D721Med (cell line): ENCODE measurements around the gene RPP30.
"Not testable (repeated sequence)": the region's sequence is repeated elsewhere in the genome, so short reads cannot be mapped to it uniquely, and the experiment has no call there.

Source experiments
- DNase-seq: peaks from one replicate; pipeline ENCODE4 v3.0.0; 2011; ENCODE audit warnings: low spot score; ENCODE audit not compliant: insufficient read length
- FAIRE-seq: peaks from 2 replicates; lab custom pipeline; 2011; peaks lifted over from hg19 to GRCh38; lab: Jason Lieb, UNC
- CTCF ChIP-seq: IDR thresholded peaks from 2 replicates; pipeline ENCODE4 v1.5.1; 2012; ENCODE audit warnings: mild to moderate bottlenecking, control low read depth; ENCODE audit not compliant: insufficient read depth; ENCODE audit errors: missing control alignments

The RPP30 gene

GRCh38 chr10:90888387-90888786 lies 16.6 kb downstream of the RPP30 start:
- no peak for DNase-seq
- no peak for FAIRE-seq
- no peak for TF ChIP-seq CTCF

GRCh38 chr10:90889636-90890035 lies 17.9 kb downstream of the RPP30 start:
- no peak for FAIRE-seq
- DNase-seq, result no peak
- TF ChIP-seq CTCF, result no peak

- TF ChIP-seq CTCF, result no peak
- FAIRE-seq (no peak), DNase-seq (no peak)
These were observed 18.6 kb downstream of the RPP30 start for GRCh38 chr10:90890347-90890746.

- FAIRE-seq (no peak), DNase-seq (no peak)
- TF ChIP-seq CTCF, result no peak
These were observed 21.4 kb downstream of the RPP30 start for GRCh38 chr10:90893190-90893589.

DNA sequence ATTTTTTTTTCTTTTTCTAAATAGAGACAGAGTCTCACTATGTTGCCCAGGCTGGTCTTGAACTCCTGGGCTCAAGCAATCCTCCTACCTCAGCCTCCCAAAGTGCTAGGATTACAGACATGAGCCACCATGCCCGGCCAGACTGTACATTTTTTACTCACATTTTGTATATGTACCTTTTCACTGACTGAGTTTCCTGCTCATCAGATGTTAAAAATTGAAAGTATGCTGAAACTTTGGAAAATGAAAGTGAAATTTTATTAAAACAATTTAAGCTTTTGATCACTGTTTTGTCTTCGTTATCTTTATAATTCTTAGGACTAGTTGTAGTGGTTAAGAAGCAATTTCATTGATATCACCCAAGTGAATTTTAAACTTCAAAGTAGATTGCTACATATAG lies 25.1 kb downstream of the RPP30 start:
- FAIRE-seq, result not testable (repeated sequence)

DNA sequence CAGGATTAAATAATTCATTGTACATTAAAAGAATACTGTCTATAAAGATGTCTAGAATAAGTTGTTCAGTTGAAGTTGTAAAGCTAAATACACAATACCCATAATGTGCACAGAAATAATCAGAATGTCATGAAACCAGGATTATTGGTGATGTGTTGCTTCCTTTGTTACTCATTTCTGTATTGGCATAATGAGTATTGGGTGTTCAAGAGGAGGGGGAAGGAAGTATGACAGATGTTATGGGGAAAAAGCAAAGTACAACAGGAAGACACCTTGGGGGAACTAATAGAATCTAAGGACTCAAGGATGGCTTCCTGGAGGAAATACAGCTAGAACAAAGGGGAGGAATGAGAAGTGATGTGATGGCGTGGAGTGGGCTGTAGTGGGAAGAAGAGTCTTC lies 34.2 kb downstream of the RPP30 start:
- DNase-seq (no peak), FAIRE-seq (no peak)
- TF ChIP-seq CTCF, result no peak

More for the DNA sequence above, 25.1 kb downstream of the RPP30 start:
- DNase-seq, result not testable (repeated sequence)

- FAIRE-seq (no peak), DNase-seq (no peak)
- no peak for TF ChIP-seq CTCF
These were observed 34.8 kb downstream of the RPP30 start for GRCh38 chr10:90906596-90906995.
